ENCODE data around the gene HLA-B. TPM values are rescaled to one million over a fixed set of nuclear protein-coding genes. Genes with fewer than 3 reads are reported as not detected.

The HLA-B gene
- total RNA-seq, 1 experiment from 2014 or later = 68.6 TPM

GRCh38 chr6:31359581-31359980 lies 2.6 kb upstream of the HLA-B start:
- H3K36me3 Mint-ChIP-seq (ENCODE audit: insufficient read depth in 1 of 3, low read depth in 3 of 3) = peaks cover 5 to 9% (median 6%) of the 10 kb centered on the region in 3 experiments
- TF ChIP-seq CTCF (conservative IDR thresholded peaks at IDR 0.05) = no peak
- H3K9me3 ChIP-seq (ENCODE audit: control insufficient read depth, low read depth, low read length) = no peaks in the 10 kb centered on the region
- peaks cover 4 to 8% of the 10 kb centered on the region in 2 experiments for H3K4me1 Mint-ChIP-seq
- H3K27me3 Mint-ChIP-seq (ENCODE audit: low read depth) = peaks cover 94% of the 10 kb centered on the region
- no peaks in the 10 kb centered on the region for H3K79me1 ChIP-seq (ENCODE audit: insufficient read depth, low read depth, low read length, poor library complexity, severe bottlenecking)
- no peak overlapping the region for H3K23ac ChIP-seq (ENCODE audit: insufficient read length, low read depth, low read length)
- H3K4me3 Mint-ChIP-seq = no peak overlapping the region
- H3K4me1 ChIP-seq (ENCODE audit: insufficient read depth, low read length) = no peaks in the 10 kb centered on the region
- no peak for DNase-seq
- H3K14ac ChIP-seq (ENCODE audit: insufficient read depth, low read length) = no peak overlapping the region
- H4K20me1 ChIP-seq (ENCODE audit: control insufficient read depth, insufficient read depth, insufficient read length) = no peaks in the 10 kb centered on the region
- no peak overlapping the region for H4K5ac ChIP-seq (ENCODE audit: insufficient read length, low read depth, low read length)
- H3K56ac ChIP-seq (ENCODE audit: insufficient read length, low read depth, low read length) = no peak overlapping the region
- H3K4ac ChIP-seq (ENCODE audit: low read depth, low read length) = no peak overlapping the region
- no peak overlapping the region for H3T11ph ChIP-seq (ENCODE audit: low read length)
- no peak overlapping the region for H2BK120ac ChIP-seq (ENCODE audit: low read depth, low read length, poor library complexity, severe bottlenecking)
- no peak overlapping the region for H3K4me2 ChIP-seq (ENCODE audit: insufficient read depth, insufficient read length, low read length)
- H3K79me2 ChIP-seq (ENCODE audit: insufficient read depth, low read length) = no peaks in the 10 kb centered on the region
- no peak overlapping the region for H2AK5ac ChIP-seq (ENCODE audit: insufficient read length, low read length)
- H2BK20ac ChIP-seq (ENCODE audit: low read depth, low read length, poor library complexity, severe bottlenecking) = no peak overlapping the region
- no peak overlapping the region for H3K18ac ChIP-seq (ENCODE audit: insufficient read length, low read depth, low read length)
- no peak overlapping the region for H2BK12ac ChIP-seq (ENCODE audit: insufficient read length, low read depth, low read length)
- no peak overlapping the region for H2AFZ ChIP-seq (ENCODE audit: low read length)
- H2BK5ac ChIP-seq (ENCODE audit: insufficient read length, low read length) = no peak overlapping the region
- no peak overlapping the region for H4K8ac ChIP-seq (replicated peaks; ENCODE audit: insufficient read length, low read depth, low read length)
- no peak overlapping the region for H3K9ac ChIP-seq (ENCODE audit: extremely low read depth, insufficient read length, low read length)
- no peak overlapping the region for H3K27ac Mint-ChIP-seq
- H4K91ac ChIP-seq (ENCODE audit: insufficient read length, low read depth, low read length) = no peak overlapping the region
- H3K27me3 ChIP-seq (ENCODE audit: insufficient read depth, low read length) = peaks cover 3% of the 10 kb centered on the region; the same call in 1 of the 2 replicates
- H3K27ac ChIP-seq (ENCODE audit: insufficient read length, low read depth, low read length) = no peak overlapping the region
- H2BK15ac ChIP-seq (ENCODE audit: low read depth, low read length) = no peak overlapping the region
- WGBS (ENCODE audit: extremely low coverage, insufficient read length, low lambda C conversion rate) = no CpG with 5 or more reads among the region's 1 CpG
- H3K23me2 ChIP-seq (ENCODE audit: insufficient read length, low read depth, low read length, poor library complexity, severe bottlenecking) = no peaks in the 10 kb centered on the region
- H3K9me3 Mint-ChIP-seq = peaks cover 2 to 3% of the 10 kb centered on the region in 2 experiments; a peak in 4 of 5 replicates
